H9 (cell line): ENCODE results near the gene TMEM126A. TPM values are rescaled to one million over a fixed set of nuclear protein-coding genes. Genes with fewer than 3 reads are reported as not detected.

Experiments
- DNase-seq: peaks from one replicate; pipeline ENCODE4 v3.0.0-alpha.2; 2017
- H2AFZ ChIP-seq: one replicate; pipeline ENCODE4 v1.6.1; 2013; ENCODE audit warnings: mild to moderate bottlenecking, low read length, control low read depth, moderate library complexity
- H2AK5ac ChIP-seq: 2 replicates; pipeline ENCODE4 v1.6.1; 2013; ENCODE audit warnings: low read length, control low read depth, mixed read lengths; ENCODE audit not compliant: insufficient read length
- H2BK120ac ChIP-seq: one replicate; pipeline ENCODE4 v1.6.1; 2013; ENCODE audit warnings: low read depth, mild to moderate bottlenecking, low read length, control low read depth, inconsistent platforms; ENCODE audit not compliant: poor library complexity, severe bottlenecking
- H2BK12ac ChIP-seq: 2 replicates; pipeline ENCODE4 v1.6.1; 2013; ENCODE audit warnings: low read length, control low read depth, mixed read lengths, low read depth; ENCODE audit not compliant: insufficient read length
- H2BK15ac ChIP-seq: 2 replicates; pipeline ENCODE4 v1.6.1; 2013; ENCODE audit warnings: low read depth, low read length, control low read depth
- H2BK20ac ChIP-seq: one replicate; pipeline ENCODE4 v1.6.1; 2013; ENCODE audit warnings: low read depth, mild to moderate bottlenecking, low read length, control low read depth, inconsistent platforms; ENCODE audit not compliant: poor library complexity, severe bottlenecking
- H2BK5ac ChIP-seq: 2 replicates; pipeline ENCODE4 v1.6.1; 2013; ENCODE audit warnings: low read length, control low read depth, mixed read lengths; ENCODE audit not compliant: insufficient read length
- H3K14ac ChIP-seq: 2 replicates; pipeline ENCODE4 v1.6.1; 2013; ENCODE audit warnings: low read length, control low read depth; ENCODE audit not compliant: insufficient read depth
- H3K18ac ChIP-seq: 2 replicates; pipeline ENCODE4 v1.6.1; 2013; ENCODE audit warnings: low read depth, mild to moderate bottlenecking, mixed read lengths, low read length, control low read depth; ENCODE audit not compliant: insufficient read length
- H3K23ac ChIP-seq: 2 replicates; pipeline ENCODE4 v1.6.1; 2013; ENCODE audit warnings: low read length, control low read depth, mixed read lengths, low read depth; ENCODE audit not compliant: insufficient read length
- H3K23me2 ChIP-seq: 2 replicates; pipeline ENCODE4 v1.6.1; 2013; ENCODE audit warnings: low read depth, mild to moderate bottlenecking, mixed read lengths, low read length, control low read depth; ENCODE audit not compliant: insufficient read length, poor library complexity, severe bottlenecking
- H3K27ac ChIP-seq: 2 replicates; pipeline ENCODE4 v1.5.1; 2013; ENCODE audit warnings: low read length, control low read depth, mixed read lengths, low read depth; ENCODE audit not compliant: insufficient read length
- H3K27me3 ChIP-seq: 2 replicates; pipeline ENCODE4 v1.6.1; 2013; ENCODE audit warnings: low read length, control low read depth, inconsistent platforms; ENCODE audit not compliant: insufficient read depth
- H3K4ac ChIP-seq: 2 replicates; pipeline ENCODE4 v1.6.1; 2013; ENCODE audit warnings: low read depth, mild to moderate bottlenecking, control low read depth, inconsistent platforms, low read length, moderate library complexity
- H3K4me1 ChIP-seq: 2 replicates; pipeline ENCODE4 v1.6.1; 2013; ENCODE audit warnings: low read length, control low read depth, inconsistent platforms; ENCODE audit not compliant: insufficient read depth
- H3K4me2 ChIP-seq: 2 replicates; pipeline ENCODE4 v1.6.1; 2013; ENCODE audit warnings: low read length, control low read depth, mixed read lengths; ENCODE audit not compliant: insufficient read length, insufficient read depth
- H3K56ac ChIP-seq: 2 replicates; pipeline ENCODE4 v1.6.1; 2013; ENCODE audit warnings: low read depth, mild to moderate bottlenecking, mixed read lengths, low read length, control low read depth; ENCODE audit not compliant: insufficient read length
- H3K79me1 ChIP-seq: 2 replicates; pipeline ENCODE4 v1.6.1; 2013; ENCODE audit warnings: low read depth, mild to moderate bottlenecking, moderate library complexity, low read length, control low read depth, inconsistent platforms; ENCODE audit not compliant: insufficient read depth, poor library complexity, severe bottlenecking
- H3K79me2 ChIP-seq: 2 replicates; pipeline ENCODE4 v1.6.1; 2013; ENCODE audit warnings: low read length, control low read depth, inconsistent platforms; ENCODE audit not compliant: insufficient read depth
- H3K9ac ChIP-seq: 2 replicates; pipeline ENCODE4 v1.6.1; 2013; ENCODE audit warnings: low read length, control low read depth, mixed read lengths; ENCODE audit not compliant: insufficient read length; ENCODE audit errors: extremely low read depth
- H3K9me3 ChIP-seq: one replicate; pipeline ENCODE4 v1.6.1; 2013; ENCODE audit warnings: low read depth, low read length, inconsistent platforms; ENCODE audit not compliant: control insufficient read depth
- H3T11ph ChIP-seq: one replicate; pipeline ENCODE4 v1.6.1; 2013; ENCODE audit warnings: mild to moderate bottlenecking, low read length, control low read depth, inconsistent platforms
- H4K20me1 ChIP-seq: one replicate; pipeline ENCODE4 v1.6.1; 2013; ENCODE audit not compliant: control insufficient read depth, insufficient read length, insufficient read depth
- H4K5ac ChIP-seq: 2 replicates; pipeline ENCODE4 v1.6.1; 2013; ENCODE audit warnings: low read depth, mild to moderate bottlenecking, mixed read lengths, low read length, control low read depth; ENCODE audit not compliant: insufficient read length
- H4K8ac ChIP-seq: replicated peaks from 2 replicates; pipeline ENCODE4 v1.6.1; 2013; ENCODE audit warnings: low read length, control low read depth, mixed read lengths, low read depth; ENCODE audit not compliant: insufficient read length
- H4K91ac ChIP-seq: 2 replicates; pipeline ENCODE4 v1.6.1; 2013; ENCODE audit warnings: low read depth, mild to moderate bottlenecking, moderate library complexity, mixed read lengths, low read length, control low read depth; ENCODE audit not compliant: insufficient read length
- H3K27ac Mint-ChIP-seq, 3 experiments: 2 replicates in 2 of 3; 3 replicates in 1 of 3; pipeline ENCODE4 v1.8.0; 2020 to 2021; ENCODE audit warnings: mixed read lengths in 3 of 3, mild to moderate bottlenecking in 1 of 3, moderate library complexity in 1 of 3
- H3K27me3 Mint-ChIP-seq: 2 replicates; pipeline ENCODE4 v1.8.0; 2021; ENCODE audit warnings: low read depth, mild to moderate bottlenecking, moderate library complexity, mixed read lengths
- H3K36me3 Mint-ChIP-seq, 3 experiments: 2 replicates in 2 of 3; 3 replicates in 1 of 3; pipeline ENCODE4 v1.8.0; 2020 to 2021; ENCODE audit warnings: low read depth in 3 of 3, mixed read lengths in 3 of 3; ENCODE audit not compliant: insufficient read depth in 1 of 3
- H3K4me1 Mint-ChIP-seq, 2 experiments: 2 replicates each; pipeline ENCODE4 v1.8.0; 2020; ENCODE audit warnings: mixed read lengths in 2 of 2
- H3K4me3 Mint-ChIP-seq, 2 experiments: 2 replicates in 1 of 2; 3 replicates in 1 of 2; pipeline ENCODE4 v1.8.0; 2020 to 2021; ENCODE audit warnings: mild to moderate bottlenecking in 2 of 2, mixed read lengths in 2 of 2, moderate library complexity in 1 of 2
- H3K9me3 Mint-ChIP-seq, 2 experiments: 2 replicates in 1 of 2; 3 replicates in 1 of 2; pipeline ENCODE4 v1.8.0; 2020; ENCODE audit warnings: mild to moderate bottlenecking in 2 of 2, mixed read lengths in 2 of 2, moderate library complexity in 1 of 2
- WGBS: extraction: QIAGEN DNeasy Blood & Tissue Kit; methylation state at CpG from one replicate; pipeline ENCODE4 v1.1.7; 2013; ENCODE audit warnings: missing lambda C conversion rate, low lambda C conversion rate, mixed read lengths; ENCODE audit not compliant: insufficient read length; ENCODE audit errors: extremely low coverage; 5-methylcytosine and 5-hydroxymethylcytosine counted together
- total RNA-seq: library from RNA; stranded (reverse); gene quantifications from 2 replicates; pipeline ENCODE4 v1.2.1, GENCODE V29; 2021
- TF ChIP-seq, protein P1 (sequence below): fragments of 200-600 bp; sonication (generic); conservative IDR thresholded peaks from 3 replicates; pipeline ENCODE4 v1.8.0; 2021; ENCODE audit warnings: antibody characterized with exemption, mild to moderate bottlenecking

Gene TMEM126A
- total RNA-seq, 1 experiment from 2014 or later: 28.0 TPM

DNA sequence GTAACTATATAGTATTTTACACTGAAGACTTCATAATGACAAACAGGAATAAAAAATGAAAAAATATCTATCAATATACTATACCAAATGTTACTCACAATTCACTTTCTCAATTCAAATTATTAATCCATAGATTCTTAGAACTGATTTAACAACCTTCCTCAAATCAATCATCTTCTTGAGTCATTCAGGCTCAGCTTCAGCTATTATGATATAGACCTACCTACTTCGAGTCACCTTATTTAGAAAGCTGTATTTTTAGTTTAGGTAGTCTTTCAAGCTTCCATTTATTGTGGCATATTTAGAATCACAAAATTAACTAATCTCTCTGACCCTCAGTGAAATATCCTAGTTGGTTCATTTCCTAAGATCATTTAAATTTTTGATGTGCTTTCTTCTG lies 9.0 kb downstream of the TMEM126A start:
- peak overlapping the region in 1 of 3 experiments; percentile 46; a peak in 1 of 7 replicates for H3K27ac Mint-ChIP-seq
- Histone ChIP-seq H3K27me3 (no peaks in the 10 kb centered on the region), H3K56ac (no peak overlapping the region), H2BK12ac (no peak overlapping the region), H2BK20ac (no peak overlapping the region), H3K4me1 (no peaks in the 10 kb centered on the region), H4K20me1 (no peaks in the 10 kb centered on the region), H3K14ac (no peak overlapping the region), H3K18ac (no peak overlapping the region), H3T11ph (no peak overlapping the region), H4K5ac (no peak overlapping the region), H3K23ac (no peak overlapping the region), H3K4ac (no peak overlapping the region), H2AFZ (no peak overlapping the region), H2BK120ac (no peak overlapping the region), H2BK15ac (no peak overlapping the region), H3K23me2 (no peaks in the 10 kb centered on the region), H2BK5ac (no peak overlapping the region), H4K8ac (no peak overlapping the region), H3K27ac (no peak overlapping the region), H3K9me3 (no peaks in the 10 kb centered on the region), H3K79me2 (peaks cover 4% of the 10 kb centered on the region; the same call in 1 of the 2 replicates), H3K79me1 (no peaks in the 10 kb centered on the region), H3K9ac (no peak overlapping the region), H2AK5ac (no peak overlapping the region), H4K91ac (no peak overlapping the region), H3K4me2 (no peak overlapping the region)
- no peak for DNase-seq
- no peaks in the 10 kb centered on the region for H3K9me3 Mint-ChIP-seq
- peaks cover 22 to 28% of the 10 kb centered on the region in 2 experiments for H3K4me1 Mint-ChIP-seq
- no peak overlapping the region for H3K4me3 Mint-ChIP-seq
- TF ChIP-seq, protein P1, sequence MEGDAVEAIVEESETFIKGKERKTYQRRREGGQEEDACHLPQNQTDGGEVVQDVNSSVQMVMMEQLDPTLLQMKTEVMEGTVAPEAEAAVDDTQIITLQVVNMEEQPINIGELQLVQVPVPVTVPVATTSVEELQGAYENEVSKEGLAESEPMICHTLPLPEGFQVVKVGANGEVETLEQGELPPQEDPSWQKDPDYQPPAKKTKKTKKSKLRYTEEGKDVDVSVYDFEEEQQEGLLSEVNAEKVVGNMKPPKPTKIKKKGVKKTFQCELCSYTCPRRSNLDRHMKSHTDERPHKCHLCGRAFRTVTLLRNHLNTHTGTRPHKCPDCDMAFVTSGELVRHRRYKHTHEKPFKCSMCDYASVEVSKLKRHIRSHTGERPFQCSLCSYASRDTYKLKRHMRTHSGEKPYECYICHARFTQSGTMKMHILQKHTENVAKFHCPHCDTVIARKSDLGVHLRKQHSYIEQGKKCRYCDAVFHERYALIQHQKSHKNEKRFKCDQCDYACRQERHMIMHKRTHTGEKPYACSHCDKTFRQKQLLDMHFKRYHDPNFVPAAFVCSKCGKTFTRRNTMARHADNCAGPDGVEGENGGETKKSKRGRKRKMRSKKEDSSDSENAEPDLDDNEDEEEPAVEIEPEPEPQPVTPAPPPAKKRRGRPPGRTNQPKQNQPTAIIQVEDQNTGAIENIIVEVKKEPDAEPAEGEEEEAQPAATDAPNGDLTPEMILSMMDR: no peak
- H3K27me3 Mint-ChIP-seq: no peaks in the 10 kb centered on the region
- H3K36me3 Mint-ChIP-seq: peaks cover 28 to 56% (median 49%) of the 10 kb centered on the region in 3 experiments
- no CpG with 5 or more reads among the region's 1 CpG for WGBS
